COR-L47 (cell line): Measurements from ENCODE around the gene TSPAN14.

Source experiments
- DNase-seq: peaks from one replicate; lab custom pipeline; 2025; lab: John Stamatoyannopoulos, UW

The TSPAN14 gene

DNA sequence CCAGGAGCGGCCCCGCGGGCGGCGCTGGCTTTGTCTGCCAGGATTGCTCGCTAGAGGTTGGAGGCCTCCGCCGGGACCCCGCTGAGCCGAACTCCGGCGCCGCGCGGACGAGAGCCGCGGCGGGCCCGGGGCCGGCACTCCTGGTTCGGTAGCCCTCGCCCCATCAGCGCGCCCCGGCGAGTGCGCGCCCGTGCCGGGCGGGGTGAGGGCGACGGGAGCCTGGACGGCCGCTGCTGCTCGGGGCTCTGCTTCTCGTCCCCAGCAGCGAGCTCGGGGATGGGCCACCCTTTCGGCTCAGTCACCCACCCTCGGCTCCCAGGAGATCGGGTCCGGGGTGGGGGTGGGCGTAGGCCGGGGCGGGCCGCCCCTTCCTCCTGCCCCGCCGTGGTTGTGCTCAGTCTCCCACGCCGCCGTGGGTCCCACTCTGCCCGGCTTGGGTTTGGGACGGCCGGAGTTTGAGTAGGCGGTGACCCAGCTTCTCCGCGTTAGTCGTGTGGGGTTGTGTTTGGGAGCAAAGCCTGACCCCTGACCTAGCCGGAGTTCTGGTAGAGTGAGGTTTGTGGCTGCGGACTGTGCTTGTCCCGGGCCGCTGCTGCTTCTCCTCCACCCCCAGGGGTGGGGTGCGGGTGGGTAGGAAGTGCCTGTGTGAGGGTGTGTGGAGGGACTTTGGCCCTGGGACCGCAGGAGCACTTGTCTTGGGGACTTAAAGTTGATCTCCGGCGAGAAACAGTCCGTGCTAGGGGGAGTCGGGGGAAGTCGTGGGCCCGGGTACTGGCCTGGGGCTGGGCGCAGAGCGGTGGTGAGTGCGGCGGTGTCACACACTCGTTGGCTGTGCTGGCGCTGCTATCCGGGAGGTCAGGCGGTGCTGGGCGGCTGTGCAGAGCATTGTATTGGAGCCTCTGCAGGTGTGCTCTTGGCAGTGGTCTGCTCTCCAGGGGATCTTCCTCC lies 677 bp downstream of the TSPAN14 start:
- no peak for DNase-seq

DNA sequence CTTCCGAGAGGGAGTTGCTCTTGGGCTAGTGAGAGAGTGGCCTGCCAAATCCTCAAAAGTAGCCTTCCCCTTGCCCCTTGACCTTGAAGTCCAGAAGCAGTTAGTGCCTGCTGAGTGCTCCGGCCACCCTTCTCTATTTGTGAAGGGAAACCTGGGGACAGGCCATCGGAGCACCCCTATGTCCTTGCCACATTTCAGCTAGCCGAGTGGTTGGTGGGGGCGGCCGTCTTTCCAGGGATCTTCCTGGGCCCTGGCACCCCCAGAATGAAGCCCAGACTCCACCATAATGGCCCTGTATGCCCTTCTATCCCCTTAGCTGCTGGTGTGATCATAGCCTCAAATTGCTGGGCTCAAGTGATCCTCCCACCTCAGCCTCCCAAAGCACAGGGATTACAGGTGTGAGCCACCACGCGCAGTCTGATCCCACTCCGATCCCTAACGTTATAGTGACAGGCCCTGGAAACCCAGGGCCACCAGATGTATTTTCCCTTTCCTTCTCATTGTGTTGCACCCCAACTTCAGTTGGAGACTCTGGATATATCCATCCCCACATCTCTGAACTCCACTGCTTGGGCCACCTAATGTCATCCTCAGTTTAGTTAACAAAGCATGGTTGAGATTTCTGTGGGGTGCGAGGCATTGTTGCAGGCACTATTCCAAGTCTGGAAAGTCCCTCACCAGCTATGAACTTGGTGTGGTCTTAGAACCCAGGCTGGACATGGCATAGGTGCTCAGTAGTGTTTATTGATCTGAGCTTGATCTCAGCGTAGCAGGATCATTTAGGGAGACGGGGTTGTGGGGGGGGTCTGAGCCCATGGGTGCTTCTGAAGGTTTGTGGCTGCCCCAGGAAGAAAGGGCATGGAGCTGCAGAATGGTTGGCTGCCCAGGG lies 1.6 kb downstream of the TSPAN14 start:
- no peak for DNase-seq

DNA sequence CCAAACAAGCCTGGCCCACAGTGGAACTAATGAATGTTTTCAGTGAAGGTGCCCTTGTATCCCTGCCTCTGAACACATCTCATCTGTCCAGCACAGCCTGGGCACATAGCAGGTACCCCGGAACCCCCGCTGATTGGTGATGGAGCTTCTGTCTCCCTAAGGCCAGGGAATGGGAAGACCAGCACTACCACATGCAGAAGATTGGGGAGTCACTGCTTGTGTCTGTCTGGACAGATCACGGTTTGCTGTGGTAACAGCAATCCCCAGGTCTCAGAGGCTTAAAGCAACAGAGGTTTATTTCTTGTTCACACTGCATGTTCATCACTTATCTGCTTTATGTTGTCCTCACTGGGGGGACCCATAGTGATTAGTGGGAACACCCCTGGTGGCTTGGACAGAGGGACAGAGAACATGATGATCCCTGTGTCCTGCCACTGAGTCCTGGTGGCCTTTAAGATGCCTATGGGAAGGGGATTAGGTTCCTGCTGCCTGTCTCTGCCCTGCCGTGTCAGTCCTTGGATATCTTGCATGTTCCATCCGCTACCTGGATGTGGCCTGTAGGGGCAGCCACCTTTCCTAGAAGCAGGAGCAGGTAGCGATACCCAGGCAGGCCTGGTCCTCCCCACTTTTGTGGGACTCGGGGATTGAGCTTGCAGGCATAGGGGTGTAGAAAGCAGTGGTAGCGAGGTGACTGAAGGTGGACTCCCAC lies 3.6 kb downstream of the TSPAN14 start:
- DNase-seq = no peak

- DNase-seq = no peak
These were observed 4.1 kb downstream of the TSPAN14 start for GRCh38 chr10:80458263-80458625.

GRCh38 chr10:80458638-80459037 lies 4.5 kb downstream of the TSPAN14 start:
- DNase-seq = no peak

DNA sequence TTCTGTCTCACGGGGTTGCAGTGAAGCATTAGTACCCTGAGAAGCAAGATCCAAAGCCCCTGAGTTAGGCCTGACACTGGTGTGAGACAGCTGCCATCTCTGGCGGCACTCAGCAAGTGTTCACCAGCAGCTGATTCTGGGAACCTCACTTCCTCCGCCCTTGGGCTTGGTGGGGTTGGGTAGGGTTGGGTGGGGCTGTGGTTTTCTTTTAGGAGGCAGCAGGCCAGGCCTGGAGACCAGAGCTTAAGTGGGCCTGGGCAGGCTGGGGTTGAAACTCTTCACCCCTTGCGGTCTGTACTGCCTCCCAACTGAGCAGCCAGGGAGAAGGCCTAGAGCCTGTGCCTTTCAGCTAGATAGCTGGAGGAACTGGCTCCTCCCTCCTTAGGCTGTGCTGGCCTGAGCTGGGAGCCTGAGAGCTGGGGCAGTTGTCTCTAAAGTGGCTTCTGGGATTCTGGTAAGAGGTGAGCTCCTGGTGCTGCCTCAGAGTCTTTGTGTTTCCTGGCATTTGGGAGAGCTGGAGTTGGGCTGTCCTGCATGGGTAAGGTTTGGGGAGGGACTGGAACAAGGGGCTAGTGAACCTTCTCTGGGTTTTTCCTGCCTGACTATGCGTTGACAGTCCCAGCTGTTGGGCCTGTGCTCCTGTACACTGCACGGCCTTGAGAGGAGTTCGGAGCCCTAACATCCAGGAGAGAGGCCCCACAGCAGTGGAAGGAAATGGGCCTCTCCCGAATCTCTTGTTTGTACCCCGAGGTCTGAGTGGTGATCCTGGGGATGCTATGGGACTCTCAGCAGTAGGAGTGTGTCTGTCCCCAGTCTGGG lies 5.1 kb downstream of the TSPAN14 start:
- DNase-seq = no peak

DNA sequence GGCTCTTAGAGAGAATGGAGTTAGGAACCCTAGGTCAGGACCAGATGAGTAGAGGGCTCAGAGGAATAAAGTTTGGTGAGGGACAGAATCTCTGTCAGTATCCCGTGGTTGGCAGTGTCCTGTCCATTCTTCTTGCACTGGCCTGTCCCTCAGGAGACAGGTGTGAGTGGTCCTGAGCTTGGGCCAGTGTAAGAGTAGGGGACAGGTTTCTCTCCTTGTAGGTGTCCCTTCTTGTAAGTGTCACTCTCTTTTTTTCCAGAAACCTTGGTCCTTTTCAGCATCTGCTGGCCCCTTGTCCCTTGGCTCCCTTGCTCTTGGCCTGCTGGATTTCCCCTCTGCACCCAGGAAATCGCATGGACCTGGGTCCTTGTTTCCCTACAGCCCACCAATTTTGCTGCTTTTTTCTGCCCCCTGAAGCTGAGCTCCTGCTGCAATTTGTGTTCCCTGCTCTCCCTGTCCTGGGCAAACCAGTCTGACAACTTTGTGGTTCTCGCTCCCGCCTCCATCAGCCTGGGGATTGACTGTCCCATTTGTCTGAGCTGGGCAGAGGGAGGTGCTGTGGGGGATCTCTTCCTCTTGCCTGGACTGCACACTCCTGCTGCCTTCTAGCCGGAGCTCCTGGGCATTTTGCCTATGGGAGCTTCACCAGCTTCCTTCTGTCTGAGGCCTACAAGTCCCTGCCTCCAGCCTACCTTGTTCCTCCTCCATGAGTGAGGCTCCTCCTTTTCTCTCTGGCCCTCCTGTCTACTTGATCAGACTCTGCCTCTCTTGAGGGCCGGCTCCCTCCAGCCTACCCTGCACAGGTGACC lies 6.5 kb downstream of the TSPAN14 start:
- DNase-seq = no peak

- no peak for DNase-seq
These were observed 7.4 kb downstream of the TSPAN14 start for GRCh38 chr10:80461208-80462183.

DNA sequence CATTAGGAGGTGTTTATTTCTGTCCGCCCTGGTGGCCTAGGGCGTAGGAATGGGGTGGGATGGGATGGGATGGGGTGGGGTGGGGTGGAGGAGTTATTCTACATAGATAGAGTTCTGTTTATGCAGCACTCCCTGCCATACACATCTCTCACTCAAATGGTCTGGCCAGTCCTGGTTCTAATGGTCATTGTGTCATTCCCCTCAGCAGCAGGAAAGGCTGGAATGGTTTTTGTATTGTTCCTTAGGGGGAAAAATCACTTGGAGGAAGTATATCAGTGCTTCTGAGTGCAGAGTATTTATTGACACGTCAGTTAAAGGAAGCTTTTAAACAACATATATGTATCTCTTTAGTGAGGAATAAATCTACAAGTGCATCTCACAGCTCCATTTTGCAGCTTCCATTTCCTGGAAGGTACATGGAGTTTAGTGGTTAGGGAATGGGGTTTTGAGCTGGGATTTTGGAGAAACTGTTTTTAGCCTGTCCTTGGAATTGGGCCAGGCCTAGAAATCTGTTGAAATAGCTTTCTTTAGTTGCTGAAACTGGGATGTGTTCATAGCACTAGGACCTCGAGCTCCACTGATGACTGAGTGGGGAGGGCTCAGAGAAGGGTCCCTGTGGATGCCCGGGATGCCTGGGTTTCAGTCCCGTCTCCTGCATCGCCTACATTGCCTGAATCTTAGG lies 8.3 kb downstream of the TSPAN14 start:
- DNase-seq = no peak

DNA sequence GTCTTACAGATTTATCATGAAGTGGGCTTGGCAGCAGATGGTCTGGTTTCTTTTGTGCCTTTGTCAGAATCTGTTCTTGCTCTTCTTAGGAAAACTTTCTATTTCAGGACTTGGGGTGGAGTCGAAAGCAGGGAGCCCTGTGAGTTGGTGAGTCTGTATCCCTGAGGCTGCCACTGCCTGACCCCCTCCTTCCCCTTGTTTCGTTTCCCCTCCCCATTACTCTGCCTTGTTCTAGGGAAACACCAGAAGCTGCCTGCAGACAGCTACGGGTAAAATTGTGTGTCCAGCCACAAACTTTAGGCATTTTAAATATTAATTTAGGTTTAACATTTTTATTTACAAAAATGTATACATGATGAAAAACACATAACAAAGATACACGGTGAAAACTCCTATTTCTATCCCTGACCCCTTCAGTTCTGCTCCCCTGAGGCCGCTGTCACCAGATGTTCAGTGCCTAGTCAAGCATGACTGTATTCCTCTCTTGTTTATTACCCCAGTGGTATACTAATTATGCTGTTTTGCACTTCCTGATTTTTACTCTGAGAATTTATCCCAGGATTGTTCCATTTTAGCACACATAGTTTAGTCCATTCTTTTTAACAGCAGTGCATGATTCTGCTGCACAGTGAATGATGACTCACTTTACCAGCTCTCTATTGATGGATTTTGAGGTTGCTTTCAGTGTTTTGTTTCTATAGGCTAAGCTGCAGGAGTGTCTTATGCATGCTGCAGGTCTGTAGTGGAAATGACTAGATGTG lies 9.1 kb downstream of the TSPAN14 start:
- DNase-seq = no peak

- no peak for DNase-seq
These were observed 9.8 kb downstream of the TSPAN14 start for GRCh38 chr10:80463868-80464267.

DNA sequence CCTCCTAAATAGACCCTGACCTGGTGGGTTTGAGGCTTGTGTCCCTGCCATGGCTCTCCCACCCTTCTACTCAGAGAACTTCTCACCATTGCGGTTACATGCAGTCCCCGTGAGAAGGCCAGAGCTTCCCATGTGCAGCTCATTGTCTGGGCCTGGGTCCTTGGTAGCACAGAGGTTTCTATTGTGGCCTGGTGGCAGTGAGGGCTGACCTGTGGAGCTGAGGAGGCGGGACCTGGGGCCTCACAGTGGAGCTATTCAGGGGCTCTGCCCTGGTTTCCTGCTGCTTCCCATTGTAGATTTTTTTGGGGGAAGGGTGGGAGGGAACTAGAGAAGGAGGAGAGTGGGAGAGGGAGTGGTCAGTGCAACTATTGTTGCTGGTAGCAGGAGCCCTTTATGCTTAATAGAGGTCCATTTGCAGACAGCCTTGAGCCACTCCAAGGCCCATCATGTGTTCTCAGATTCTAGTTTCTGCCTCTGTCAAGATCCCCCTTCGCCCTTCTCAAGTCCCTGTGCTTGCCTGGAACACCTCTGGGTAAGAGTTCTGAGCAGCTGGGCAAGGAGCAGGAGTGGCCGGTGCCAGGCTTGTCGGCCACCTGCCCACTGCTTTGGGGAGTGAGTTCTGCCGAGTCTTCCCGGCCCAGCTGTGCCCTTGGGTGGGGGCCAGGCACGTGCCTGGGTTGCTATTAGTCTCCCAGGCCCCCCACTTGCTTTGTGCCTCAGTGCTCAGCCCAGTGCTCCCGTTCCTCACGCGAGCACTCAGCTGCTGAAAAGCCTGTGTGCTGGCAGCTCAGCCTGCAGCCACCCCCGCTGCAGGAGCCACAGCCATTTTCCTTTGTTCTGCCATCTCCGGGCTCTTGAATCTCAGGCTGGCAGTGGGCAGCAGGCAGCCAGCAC lies 10.7 kb downstream of the TSPAN14 start:
- DNase-seq = no peak

DNA sequence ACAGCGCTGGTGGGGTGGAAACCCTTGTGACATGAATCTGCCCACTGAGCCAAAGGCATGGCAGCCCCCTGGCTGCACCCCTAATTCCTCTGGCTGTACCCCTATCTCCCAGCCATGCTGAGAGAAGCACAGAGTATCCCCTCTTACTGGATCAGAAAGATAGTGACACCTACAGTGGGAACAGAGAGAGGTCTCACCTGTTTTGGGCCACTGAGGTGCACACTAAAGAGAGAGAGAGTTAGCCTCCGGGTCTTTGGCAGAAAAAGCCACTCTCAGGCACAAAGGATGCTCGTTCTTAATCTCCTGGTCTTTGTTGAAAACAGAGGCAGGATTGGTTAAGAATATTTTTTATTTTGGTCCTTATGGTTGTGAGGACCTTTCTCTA lies 11.3 kb downstream of the TSPAN14 start:
- DNase-seq = no peak

DNA sequence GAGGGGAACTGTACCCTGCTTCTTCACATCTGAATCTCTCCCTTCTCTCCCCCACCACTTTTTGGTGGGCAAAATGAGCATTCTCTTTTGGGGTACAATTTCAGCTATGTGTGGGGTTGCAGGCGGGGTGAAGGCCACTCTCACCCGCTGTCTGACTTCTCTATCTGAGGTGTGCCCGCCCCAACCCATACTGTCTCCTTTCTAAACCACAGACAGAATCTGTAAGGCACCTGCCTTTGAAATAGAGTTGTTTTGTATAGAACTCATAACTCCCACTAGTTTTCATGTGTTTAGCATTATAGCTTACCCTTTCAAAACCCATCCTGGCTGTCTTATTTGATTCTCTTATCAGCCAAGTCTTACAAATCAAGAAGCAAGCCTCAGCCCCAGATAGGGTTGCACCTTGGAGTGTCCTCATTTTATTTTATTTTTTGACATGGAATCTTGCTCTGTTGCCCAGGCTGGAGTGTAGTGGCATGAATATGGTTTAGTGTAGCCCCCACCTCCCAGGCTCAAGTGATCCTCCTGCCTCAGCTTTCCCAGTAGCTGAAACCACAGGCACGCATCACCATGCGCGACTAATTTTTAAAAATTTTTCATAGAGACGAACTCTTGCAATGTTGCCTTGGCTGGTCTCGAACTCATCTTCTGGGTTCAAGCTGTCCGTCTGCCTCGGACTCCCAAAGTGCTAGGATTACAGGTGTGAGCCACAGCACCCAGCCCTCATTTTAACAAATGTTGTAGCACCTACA lies 11.9 kb downstream of the TSPAN14 start:
- DNase-seq = no peak

- DNase-seq = no peak
These were observed 12.7 kb downstream of the TSPAN14 start for GRCh38 chr10:80466724-80467326.

DNA sequence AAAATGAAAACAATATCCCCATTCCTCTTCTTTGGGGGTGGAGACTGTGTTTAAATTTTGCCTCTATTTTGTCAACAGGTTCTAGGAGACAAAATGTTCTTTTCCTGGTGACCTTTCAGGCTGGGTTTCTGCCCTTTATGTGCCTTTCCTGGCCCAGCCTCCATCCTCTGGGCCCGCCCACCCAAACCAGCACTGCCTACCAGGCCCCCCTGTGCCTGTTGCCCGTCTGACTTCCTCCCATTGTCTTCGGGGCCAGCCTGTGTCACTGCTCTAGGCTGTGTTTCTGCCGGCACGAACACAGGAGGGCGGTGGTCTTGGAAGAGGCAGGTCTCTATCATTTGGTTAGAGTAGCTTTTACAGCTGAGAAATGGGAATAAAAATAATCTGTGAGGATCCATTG lies 13.9 kb downstream of the TSPAN14 start:
- DNase-seq = no peak
